Activated CD4-positive, alpha-beta T cell treated with anti-CD3 and anti-CD28 coated beads, Interleukin-2, Interleukin-4, amounts not matched to agents 100 ng/mL and 50 ng/mL, durations not matched to agents 16 hours and 8 hours (primary cell): Measurements from ENCODE around the gene ANKRD37.
"Not testable (repeated sequence)": the region's sequence is repeated elsewhere in the genome, so short reads cannot be mapped to it uniquely, and the experiment has no call there.

Source experiments
- DNase-seq: peaks from one replicate; pipeline ENCODE4 v3.0.0-alpha.2; 2020; ENCODE audit warnings: low spot score

The ANKRD37 gene

GRCh38 chr4:185396724-185397385 is at the start of gene ANKRD37:
TSS of gene ANKRD37 (plus strand) at chr4:185396841. CDS start at chr4:185396924, 83 bp downstream.
- DNase-seq = no peak

GRCh38 chr4:185346975-185347601 is 49.6 kb upstream of the ANKRD37 start:
- no peak for DNase-seq

- no peak for DNase-seq
These were observed 45.0 kb upstream of the ANKRD37 start for GRCh38 chr4:185351691-185352090.

GRCh38 chr4:185352202-185352601 is 44.4 kb upstream of the ANKRD37 start:
- DNase-seq = no peak

- no peak for DNase-seq
These were observed 43.9 kb upstream of the ANKRD37 start for GRCh38 chr4:185352741-185353140.

GRCh38 chr4:185357211-185357610 is 39.4 kb upstream of the ANKRD37 start:
- no peak for DNase-seq

- no peak for DNase-seq
These were observed 38.8 kb upstream of the ANKRD37 start for GRCh38 chr4:185357733-185358440.

DNA sequence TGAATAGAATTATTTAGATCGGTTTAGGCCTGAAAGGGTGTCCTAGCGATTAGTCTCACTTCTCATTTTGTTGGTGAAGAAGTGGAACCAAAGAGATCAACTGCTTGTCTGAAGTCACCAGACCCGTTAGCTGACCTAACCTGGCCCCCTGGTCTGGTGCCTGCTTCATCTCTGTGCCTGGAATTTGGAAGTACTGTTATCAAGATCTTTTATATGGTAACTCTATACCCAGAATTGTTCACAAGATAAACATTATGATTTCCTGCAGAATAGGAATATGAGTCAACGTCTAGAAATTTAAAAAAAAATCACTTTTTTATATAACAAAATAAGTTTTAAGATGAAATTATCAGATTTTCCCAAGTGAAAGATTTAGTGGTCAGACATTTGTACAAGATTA is 38.1 kb upstream of the ANKRD37 start:
- no peak for DNase-seq

- no peak for DNase-seq
These were observed 37.7 kb upstream of the ANKRD37 start for GRCh38 chr4:185358959-185359358.

DNA sequence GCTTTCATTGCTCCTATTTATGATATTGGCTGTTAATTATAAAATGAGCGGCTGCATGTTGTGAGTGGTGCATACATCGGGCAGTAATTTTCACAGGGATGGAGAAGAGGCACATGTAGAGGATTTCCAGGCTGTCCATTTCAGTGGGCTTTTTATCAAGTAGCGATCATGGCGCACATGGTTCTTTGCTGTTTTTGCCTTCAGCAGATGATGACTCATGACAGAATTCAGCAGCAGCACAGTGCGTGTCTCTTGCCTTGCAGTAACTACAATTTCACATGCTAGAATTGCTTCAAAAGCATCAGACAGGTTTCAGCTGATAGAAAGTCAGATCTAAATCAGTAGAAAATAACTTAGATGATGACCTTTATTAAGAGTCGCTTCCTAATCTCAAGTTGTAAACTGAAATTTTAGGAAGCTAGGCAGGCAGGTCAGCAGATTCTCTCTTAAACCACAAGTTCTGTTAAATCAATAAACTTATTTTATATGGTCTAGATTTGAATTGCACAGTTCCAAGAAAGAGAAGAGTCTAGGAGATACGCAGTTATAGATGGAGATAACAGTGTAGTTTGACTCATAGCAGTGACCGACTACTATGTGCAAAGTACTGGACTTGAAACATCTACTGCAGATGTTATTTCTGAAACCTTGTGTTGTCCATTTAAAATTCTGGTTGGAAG is 36.7 kb upstream of the ANKRD37 start:
- no peak for DNase-seq

GRCh38 chr4:185361872-185362271 is 34.8 kb upstream of the ANKRD37 start:
- no peak for DNase-seq

DNA sequence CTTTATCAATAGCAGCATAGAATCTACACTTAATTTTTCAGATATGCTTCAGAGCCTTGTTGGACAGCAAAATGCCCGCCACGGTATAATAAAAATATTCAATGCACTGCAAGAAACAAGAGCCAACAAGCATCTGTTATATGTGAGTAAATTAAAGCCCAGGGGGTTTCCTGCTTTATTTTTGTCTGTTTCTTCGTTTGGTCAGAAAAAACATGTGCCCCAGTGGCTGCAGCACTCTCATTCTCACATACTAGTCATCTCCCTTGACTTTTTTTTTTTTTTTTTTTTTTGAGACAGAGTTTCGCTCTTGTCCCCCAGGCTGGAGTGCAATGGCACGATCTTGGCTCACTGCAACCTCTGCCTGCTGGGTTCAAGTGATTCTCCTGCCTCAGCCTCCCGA is 34.1 kb upstream of the ANKRD37 start:
- DNase-seq = not testable (repeated sequence)

DNA sequence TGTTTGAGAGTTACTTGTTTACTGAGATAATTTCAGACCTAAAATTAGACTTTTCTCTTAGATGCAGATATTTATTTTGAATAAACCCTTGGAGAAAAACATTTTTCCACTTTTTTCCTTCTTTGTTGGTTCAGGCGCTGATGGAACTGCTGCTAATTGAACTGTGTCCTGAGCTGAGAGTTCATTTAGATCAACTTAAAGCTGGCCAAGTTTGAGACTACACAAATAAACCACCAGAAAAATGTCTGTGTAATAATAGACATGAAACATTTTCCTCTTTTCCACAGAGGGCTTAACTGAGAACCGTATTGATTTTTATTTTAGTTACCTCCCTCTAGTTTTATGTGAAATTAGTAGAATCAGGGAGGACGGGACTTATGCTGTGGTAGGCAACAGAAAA is 33.4 kb upstream of the ANKRD37 start:
- no peak for DNase-seq

DNA sequence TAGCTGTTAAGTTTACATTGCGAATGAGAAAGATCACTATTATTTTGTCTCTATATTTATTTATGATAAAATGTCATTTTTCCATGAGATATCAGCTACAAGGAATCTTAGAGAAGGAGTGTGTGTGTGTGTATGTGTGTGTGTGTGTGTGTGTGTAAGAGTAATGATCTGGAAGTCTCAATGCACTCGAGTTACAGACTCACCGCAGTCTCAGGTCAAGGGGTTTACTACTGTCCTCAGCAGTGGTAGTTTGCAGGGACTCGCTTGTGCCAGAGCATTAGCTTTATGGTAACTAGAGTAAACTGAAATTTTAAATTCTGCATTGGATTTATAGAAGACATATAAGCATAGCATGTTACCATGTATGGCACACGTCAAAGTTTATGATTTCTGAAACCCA is 31.8 kb upstream of the ANKRD37 start:
- no peak for DNase-seq

- no peak for DNase-seq
These were observed 26.9 kb upstream of the ANKRD37 start for GRCh38 chr4:185369731-185370130.

GRCh38 chr4:185370268-185370949 is 26.2 kb upstream of the ANKRD37 start:
- DNase-seq = no peak

DNA sequence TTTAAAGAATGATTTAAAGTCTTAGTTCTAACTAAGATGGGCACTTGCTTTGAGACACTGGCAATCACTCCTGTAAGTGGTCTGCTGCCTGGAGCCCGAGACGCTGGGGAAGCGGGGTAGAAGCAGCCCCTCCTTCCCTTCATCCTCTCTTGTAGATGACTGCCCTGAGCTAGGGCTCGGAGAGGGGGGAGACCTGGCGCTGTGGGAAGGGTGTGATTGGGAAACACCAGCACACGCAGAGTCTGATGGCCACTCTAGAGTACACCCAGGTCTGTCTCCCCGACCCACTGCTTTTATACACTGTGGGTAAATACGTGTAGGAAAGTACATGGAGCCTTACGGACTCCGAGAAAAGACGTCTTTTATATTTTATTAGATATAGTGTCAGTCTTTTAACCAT is 24.9 kb upstream of the ANKRD37 start:
- DNase-seq = no peak

DNA sequence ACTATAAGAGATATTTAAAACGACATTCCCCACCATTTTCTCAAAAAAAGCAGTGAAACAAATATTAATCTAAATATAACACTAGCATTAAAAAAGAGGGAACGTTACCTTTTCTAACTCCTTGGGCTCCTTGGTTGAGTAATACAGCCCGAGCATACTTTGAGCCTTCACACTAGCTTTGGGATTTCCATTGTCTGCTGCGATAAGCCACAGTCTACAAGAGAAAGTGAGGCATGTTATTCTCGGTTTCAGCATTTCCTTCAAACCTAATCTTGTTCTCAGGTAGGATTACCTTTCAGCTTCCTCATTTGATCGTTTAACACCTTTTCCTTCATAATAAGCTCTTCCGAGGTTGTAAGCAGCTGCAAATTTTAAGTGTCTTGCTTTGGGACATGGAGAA is 22.6 kb upstream of the ANKRD37 start:
- DNase-seq = no peak

- no peak for DNase-seq
These were observed 22.1 kb upstream of the ANKRD37 start for GRCh38 chr4:185374573-185374972.

- DNase-seq = no peak
These were observed 18.4 kb upstream of the ANKRD37 start for GRCh38 chr4:185378264-185378663.

DNA sequence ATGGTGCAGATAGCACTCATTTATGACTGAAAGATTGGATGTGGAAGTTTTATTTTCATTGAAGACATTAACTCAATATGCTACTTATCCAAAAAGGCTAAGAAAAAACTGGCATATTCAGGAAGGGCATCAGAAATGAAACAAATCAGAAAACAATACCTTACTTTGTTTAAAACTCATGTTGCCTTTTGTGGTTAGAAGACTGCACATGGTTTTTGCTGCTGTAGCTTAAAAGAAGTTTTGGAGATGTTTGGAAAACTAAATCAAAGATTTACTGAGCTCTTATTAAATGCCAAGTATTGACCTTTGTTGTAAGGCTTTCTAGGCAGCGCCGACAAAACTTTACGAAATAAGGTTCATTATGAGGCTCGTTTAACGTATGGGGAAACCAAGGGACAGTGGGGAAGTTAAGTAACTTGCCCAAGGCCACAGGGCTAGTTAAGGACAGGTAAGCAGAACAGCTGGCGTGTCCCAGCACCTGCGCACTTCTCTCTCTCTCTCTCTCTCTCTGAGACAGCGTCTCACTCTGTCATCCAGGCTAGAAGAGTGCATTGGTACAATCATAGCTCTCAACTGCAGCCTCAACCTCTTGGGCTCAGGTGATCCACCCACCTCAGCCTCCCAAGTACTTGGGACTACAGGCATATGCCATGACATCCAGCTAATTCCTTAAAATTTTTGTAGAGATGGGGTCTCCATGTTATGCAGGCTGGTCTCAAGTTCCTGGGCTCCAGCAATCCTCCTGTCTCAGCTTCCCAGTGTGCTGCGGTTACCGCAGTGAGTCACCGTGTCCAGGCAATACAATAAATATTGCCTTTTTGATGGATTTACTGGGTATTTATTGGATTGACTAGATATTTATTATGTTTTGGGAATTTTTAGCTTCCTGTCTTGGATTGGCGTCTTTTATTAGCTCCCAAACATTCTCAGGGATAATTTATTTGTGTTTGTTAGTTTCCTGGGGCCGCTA is 17.0 kb upstream of the ANKRD37 start:
- no peak for DNase-seq
